GM12878 (cell line): ENCODE measurements around the gene SRP14. TPM values are rescaled to one million over a fixed set of nuclear protein-coding genes. Genes with fewer than 3 reads are reported as not detected.

ENCODE experiments used
- BHLHE40 ChIP-seq, 2 experiments: fragments of 450-650 bp in 1 of 2; IDR thresholded peaks; 2 replicates each; pipeline ENCODE4 v1.6.1; 2011 to 2017; ENCODE audit warnings: low read depth in 2 of 2, borderline replicate concordance in 1 of 2, improper control_type of control experiment in 1 of 2, low read length in 1 of 2, mild to moderate bottlenecking in 1 of 2
- CEBPB ChIP-seq, 2 experiments: fragments of 150-350 bp in 1 of 2; IDR thresholded peaks; 2 replicates each; pipeline ENCODE4 v1.6.1; 2012 to 2014; ENCODE audit warnings: low read depth in 2 of 2, low read length in 2 of 2, borderline replicate concordance in 1 of 2, inconsistent platforms in 1 of 2
- CHD2 ChIP-seq: IDR thresholded peaks from 2 replicates; pipeline ENCODE4 v1.6.1; 2011; ENCODE audit warnings: low read depth, low read length, improper control_type of control experiment, borderline replicate concordance
- CHD4 ChIP-seq: fragments of 200-600 bp; sonication (generic); IDR thresholded peaks from 2 replicates; pipeline ENCODE4 v1.6.1; 2016; ENCODE audit warnings: mild to moderate bottlenecking
- CREB1 ChIP-seq: IDR thresholded peaks from 2 replicates; pipeline ENCODE4 v1.6.1; 2012; ENCODE audit warnings: low read depth, mild to moderate bottlenecking, inconsistent platforms
- DPF2 ChIP-seq: fragments of 450-650 bp; IDR thresholded peaks from 2 replicates; pipeline ENCODE4 v1.6.1; 2017; ENCODE audit warnings: mild to moderate bottlenecking
- IRF4 ChIP-seq: IDR thresholded peaks from 2 replicates; pipeline ENCODE4 v1.6.1; 2011; ENCODE audit warnings: low read depth, low read length
- MYB ChIP-seq: fragments of 150-350 bp; IDR thresholded peaks from 2 replicates; pipeline ENCODE4 v1.6.1; 2014; ENCODE audit warnings: mild to moderate bottlenecking, low read depth, low read length, borderline replicate concordance
- MYC ChIP-seq: IDR thresholded peaks from 2 replicates; pipeline ENCODE4 v1.6.1; 2011; ENCODE audit warnings: mild to moderate bottlenecking, low read length, moderate library complexity, inconsistent platforms; ENCODE audit not compliant: insufficient read depth, insufficient replicate concordance, insufficient read length, severe bottlenecking
- NFYB ChIP-seq: IDR thresholded peaks from 2 replicates; pipeline ENCODE4 v1.6.1; 2011; ENCODE audit warnings: low read depth, mild to moderate bottlenecking, low read length, improper control_type of control experiment, moderate library complexity; ENCODE audit not compliant: insufficient read depth
- PAX5 ChIP-seq: IDR thresholded peaks from 2 replicates; pipeline ENCODE4 v1.6.1; 2011; ENCODE audit warnings: low read depth, low read length, borderline replicate concordance
- PAX8 ChIP-seq: fragments of 450-650 bp; IDR thresholded peaks from 2 replicates; pipeline ENCODE4 v1.6.1; 2017; ENCODE audit warnings: mild to moderate bottlenecking, moderate library complexity
- PKNOX1 ChIP-seq: fragments of 450-650 bp; IDR thresholded peaks from 2 replicates; pipeline ENCODE4 v1.6.1; 2016; ENCODE audit warnings: mild to moderate bottlenecking
- POU2F2 ChIP-seq: IDR thresholded peaks from 3 replicates; pipeline ENCODE4 v1.6.1; 2011; ENCODE audit warnings: low read depth, mild to moderate bottlenecking, low read length, borderline replicate concordance
- RELA ChIP-seq: fragments of 450-650 bp; IDR thresholded peaks from 2 replicates; pipeline ENCODE4 v1.8.0; 2014; ENCODE audit warnings: borderline replicate concordance; ENCODE audit not compliant: partially characterized antibody
- REST ChIP-seq: IDR thresholded peaks from 2 replicates; pipeline ENCODE4 v1.6.1; 2012; ENCODE audit warnings: mild to moderate bottlenecking, low read depth, low read length
- SREBF1 ChIP-seq: IDR thresholded peaks from 2 replicates; pipeline ENCODE4 v1.6.1; 2012; ENCODE audit warnings: mild to moderate bottlenecking, low read length
- ZBTB4 ChIP-seq: fragments of 450-650 bp; formaldehyde crosslinking; IDR thresholded peaks from 2 replicates; pipeline ENCODE4 v1.4.0; 2022; ENCODE audit warnings: mild to moderate bottlenecking, moderate library complexity
- ZNF207 ChIP-seq: fragments of 450-650 bp; IDR thresholded peaks from 2 replicates; pipeline ENCODE4 v1.6.1; 2014; ENCODE audit warnings: antibody characterized with exemption, mild to moderate bottlenecking, borderline replicate concordance
- ZNF384 ChIP-seq: IDR thresholded peaks from 2 replicates; pipeline ENCODE4 v1.6.1; 2012; ENCODE audit warnings: low read depth, mild to moderate bottlenecking, low read length, improper control_type of control experiment, borderline replicate concordance
- ZSCAN29 ChIP-seq: fragments of 450-650 bp; IDR thresholded peaks from 2 replicates; pipeline ENCODE4 v1.6.1; 2017; ENCODE audit warnings: mild to moderate bottlenecking, moderate library complexity
- polyA plus RNA-seq, 11 experiments: library from polyadenylated mRNA; depleted of rRNA in 4 of 11; unstranded in 6 of 11; stranded (reverse) in 5 of 11; fragments of >200 nt; fragmentation: Nextera tagmentation in 4 of 11; fragmentation: Illumina TruSeq in 1 of 11; extraction: Ambion mirVana in 4 of 11; extraction: Trizol in 1 of 11; gene quantifications; 1 replicate in 1 of 11; 2 replicates in 10 of 11; pipeline versions ENCODE4 v1.2.1 to v1.2.3, GENCODE V29; 2011 to 2016; ENCODE audit warnings: inconsistent platforms in 2 of 11, missing spikeins in 2 of 11, low read depth in 1 of 11
- total RNA-seq, 4 experiments: library from RNA; depleted of rRNA in 3 of 4; stranded (reverse); fragments of >200 nt in 3 of 4; fragmentation: Illumina TruSeq in 1 of 4; extraction: Trizol in 1 of 4; gene quantifications; 2 replicates each; pipeline versions ENCODE4 v1.2.1 to v1.2.3, GENCODE V29; 2013 to 2021
- TF ChIP-seq, protein P1 (sequence below): fragments of 450-650 bp; IDR thresholded peaks from 2 replicates; pipeline ENCODE4 v1.6.1; 2017; ENCODE audit warnings: borderline replicate concordance

SRP14 gene
- total and polyA plus RNA-seq, 10 of the 15 experiments (the other 5 are each of a cell fraction or from before 2014, with no cell fraction given): 141 to 1,182 (median 493) TPM

GRCh38 chr15:40054605-40054854, 15.5 kb upstream of the SRP14 start (continued):
- TF ChIP-seq IRF4: peak; percentile 22; the same call in 1 of the 2 replicates
- 0 out of 2 replicates have a peak, but pooled peaks have one; percentile 85 for TF ChIP-seq CHD2
- TF ChIP-seq CEBPB (IDR thresholded peaks at IDR 0.05; ENCODE audit: borderline replicate concordance in 1 of 2, low read depth in 2 of 2, low read length in 2 of 2): no peak
- peak; percentile 88; the same call in 1 of the 2 replicates for TF ChIP-seq PAX5
- TF ChIP-seq, protein P1, sequence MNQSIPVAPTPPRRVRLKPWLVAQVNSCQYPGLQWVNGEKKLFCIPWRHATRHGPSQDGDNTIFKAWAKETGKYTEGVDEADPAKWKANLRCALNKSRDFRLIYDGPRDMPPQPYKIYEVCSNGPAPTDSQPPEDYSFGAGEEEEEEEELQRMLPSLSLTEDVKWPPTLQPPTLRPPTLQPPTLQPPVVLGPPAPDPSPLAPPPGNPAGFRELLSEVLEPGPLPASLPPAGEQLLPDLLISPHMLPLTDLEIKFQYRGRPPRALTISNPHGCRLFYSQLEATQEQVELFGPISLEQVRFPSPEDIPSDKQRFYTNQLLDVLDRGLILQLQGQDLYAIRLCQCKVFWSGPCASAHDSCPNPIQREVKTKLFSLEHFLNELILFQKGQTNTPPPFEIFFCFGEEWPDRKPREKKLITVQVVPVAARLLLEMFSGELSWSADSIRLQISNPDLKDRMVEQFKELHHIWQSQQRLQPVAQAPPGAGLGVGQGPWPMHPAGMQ: no peak
- no peak for TF ChIP-seq POU2F2
- TF ChIP-seq NFYB: no peak
- no peak for TF ChIP-seq CREB1
- no peak for TF ChIP-seq CHD4
- TF ChIP-seq ZSCAN29: no peak
- TF ChIP-seq MYC: no peak
- no peak for TF ChIP-seq SREBF1
- TF ChIP-seq RELA: no peak
- TF ChIP-seq BHLHE40 (IDR thresholded peaks at IDR 0.05; ENCODE audit: borderline replicate concordance in 1 of 2, low read depth in 2 of 2, low read length in 1 of 2): no peak; a peak in 1 of 4 replicates
- TF ChIP-seq ZNF207: no peak
- no peak for TF ChIP-seq PAX8
- peak; percentile 95; the same call in 1 of the 2 replicates for TF ChIP-seq DPF2
- TF ChIP-seq ZBTB4 (CRISPR knock-in tag): no peak
- TF ChIP-seq MYB: peak; percentile 76; the same call in 1 of the 2 replicates
- TF ChIP-seq ZNF384: no peak
- no peak for TF ChIP-seq PKNOX1
- TF ChIP-seq REST: no peak
